ENCODE results near the gene TFAP2B.

DNA sequence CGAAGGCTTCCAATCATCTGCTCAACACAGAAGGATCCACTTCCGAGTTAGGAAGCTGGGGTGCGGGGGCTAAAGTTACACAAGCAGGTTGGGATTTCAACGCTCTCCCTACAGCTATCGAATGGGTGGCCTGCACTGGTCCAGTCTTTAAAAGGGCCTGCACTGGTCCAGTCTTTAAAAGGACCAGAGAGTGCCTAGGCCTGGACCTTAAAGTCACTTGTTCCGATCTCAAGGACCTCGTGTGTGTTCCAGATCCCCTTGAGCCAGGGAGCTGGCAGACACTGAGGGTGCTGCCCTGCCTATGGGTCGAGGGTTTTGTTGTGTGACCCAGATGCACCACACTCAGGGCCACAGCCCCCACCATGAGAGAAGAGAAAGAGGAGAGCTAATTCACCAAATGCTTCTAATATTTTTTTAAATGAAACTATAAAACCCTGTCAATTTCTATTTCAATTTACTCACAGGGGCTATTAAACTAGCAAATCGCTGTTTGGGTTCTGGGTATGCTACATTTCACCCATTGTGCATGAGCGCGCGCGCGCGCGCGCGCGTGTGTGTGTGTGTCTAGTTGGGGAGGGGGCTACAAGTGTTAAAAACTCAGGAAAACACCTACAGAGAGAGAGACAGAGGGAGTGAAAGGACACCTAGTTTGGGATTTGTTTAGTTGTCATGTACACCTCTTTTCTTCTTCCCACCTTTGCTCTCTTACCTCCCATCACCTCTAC, 7.5 kb downstream of the TFAP2B start:
- TF ChIP-seq, protein P1, sequence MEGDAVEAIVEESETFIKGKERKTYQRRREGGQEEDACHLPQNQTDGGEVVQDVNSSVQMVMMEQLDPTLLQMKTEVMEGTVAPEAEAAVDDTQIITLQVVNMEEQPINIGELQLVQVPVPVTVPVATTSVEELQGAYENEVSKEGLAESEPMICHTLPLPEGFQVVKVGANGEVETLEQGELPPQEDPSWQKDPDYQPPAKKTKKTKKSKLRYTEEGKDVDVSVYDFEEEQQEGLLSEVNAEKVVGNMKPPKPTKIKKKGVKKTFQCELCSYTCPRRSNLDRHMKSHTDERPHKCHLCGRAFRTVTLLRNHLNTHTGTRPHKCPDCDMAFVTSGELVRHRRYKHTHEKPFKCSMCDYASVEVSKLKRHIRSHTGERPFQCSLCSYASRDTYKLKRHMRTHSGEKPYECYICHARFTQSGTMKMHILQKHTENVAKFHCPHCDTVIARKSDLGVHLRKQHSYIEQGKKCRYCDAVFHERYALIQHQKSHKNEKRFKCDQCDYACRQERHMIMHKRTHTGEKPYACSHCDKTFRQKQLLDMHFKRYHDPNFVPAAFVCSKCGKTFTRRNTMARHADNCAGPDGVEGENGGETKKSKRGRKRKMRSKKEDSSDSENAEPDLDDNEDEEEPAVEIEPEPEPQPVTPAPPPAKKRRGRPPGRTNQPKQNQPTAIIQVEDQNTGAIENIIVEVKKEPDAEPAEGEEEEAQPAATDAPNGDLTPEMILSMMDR (IDR thresholded peaks at IDR 0.05): no peak
- TF ChIP-seq POLR2AphosphoS5 (IDR thresholded peaks at IDR 0.05): no peak
